OCI-LY7 (cell line): ENCODE data around the gene DTNA.

Source experiments
- EZH2phosphoT487 ChIP-seq: fragments of 200-600 bp; sonication (generic); IDR thresholded peaks from 2 replicates; pipeline ENCODE4 v1.6.1; 2018; ENCODE audit warnings: low read depth, borderline replicate concordance, mild to moderate bottlenecking, mixed run types, antibody characterized with exemption, low read length, moderate library complexity, mixed read lengths
- TF ChIP-seq, protein P1 (sequence below): fragments of 200-600 bp; sonication (generic); conservative IDR thresholded peaks from 2 replicates; pipeline ENCODE4 v1.5.1; 2014; ENCODE audit warnings: mild to moderate bottlenecking, antibody characterized with exemption, low read length, moderate library complexity, mixed read lengths

DNA sequence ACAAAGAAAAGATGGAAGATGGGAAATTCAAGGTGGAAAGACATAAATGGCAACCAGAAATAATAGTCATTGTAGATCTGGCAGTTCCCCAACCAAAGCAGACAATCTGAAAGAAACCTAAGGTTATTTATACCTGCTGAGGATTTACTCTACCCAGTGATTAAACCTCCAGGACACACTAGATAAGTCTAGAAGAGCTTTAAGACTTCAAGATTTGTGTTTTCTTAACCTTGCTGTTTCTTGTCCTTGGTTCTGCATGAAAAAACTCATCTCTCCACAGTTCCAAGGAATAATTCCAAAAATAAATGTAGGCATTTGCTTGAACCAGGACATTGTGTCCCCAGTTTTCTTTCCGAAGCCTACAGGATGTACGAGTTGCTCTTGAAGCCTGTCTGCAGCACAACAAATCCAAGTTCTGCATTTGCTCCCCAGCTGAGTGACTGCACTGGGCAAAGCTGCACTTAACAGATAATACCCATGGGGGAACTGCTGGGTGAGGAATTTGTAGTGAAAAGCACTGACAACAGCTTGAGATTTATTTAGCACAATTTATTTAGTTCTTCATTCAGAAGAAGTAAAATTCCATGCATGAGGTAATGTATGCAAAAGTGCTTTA lies 19.8 kb downstream of the DTNA start:
- TF ChIP-seq, protein P1, sequence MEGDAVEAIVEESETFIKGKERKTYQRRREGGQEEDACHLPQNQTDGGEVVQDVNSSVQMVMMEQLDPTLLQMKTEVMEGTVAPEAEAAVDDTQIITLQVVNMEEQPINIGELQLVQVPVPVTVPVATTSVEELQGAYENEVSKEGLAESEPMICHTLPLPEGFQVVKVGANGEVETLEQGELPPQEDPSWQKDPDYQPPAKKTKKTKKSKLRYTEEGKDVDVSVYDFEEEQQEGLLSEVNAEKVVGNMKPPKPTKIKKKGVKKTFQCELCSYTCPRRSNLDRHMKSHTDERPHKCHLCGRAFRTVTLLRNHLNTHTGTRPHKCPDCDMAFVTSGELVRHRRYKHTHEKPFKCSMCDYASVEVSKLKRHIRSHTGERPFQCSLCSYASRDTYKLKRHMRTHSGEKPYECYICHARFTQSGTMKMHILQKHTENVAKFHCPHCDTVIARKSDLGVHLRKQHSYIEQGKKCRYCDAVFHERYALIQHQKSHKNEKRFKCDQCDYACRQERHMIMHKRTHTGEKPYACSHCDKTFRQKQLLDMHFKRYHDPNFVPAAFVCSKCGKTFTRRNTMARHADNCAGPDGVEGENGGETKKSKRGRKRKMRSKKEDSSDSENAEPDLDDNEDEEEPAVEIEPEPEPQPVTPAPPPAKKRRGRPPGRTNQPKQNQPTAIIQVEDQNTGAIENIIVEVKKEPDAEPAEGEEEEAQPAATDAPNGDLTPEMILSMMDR = no peak
- TF ChIP-seq EZH2phosphoT487 = no peak
